OCI-LY3 (cell line): ENCODE results near the gene MGAT4C.

ENCODE experiments used
- EZH2phosphoT487 ChIP-seq: fragments of 200-600 bp; shearing (Covaris generic); IDR thresholded peaks from 2 replicates; pipeline ENCODE4 v1.6.1; 2018; ENCODE audit warnings: antibody characterized with exemption, mixed run types, low read depth
- TF ChIP-seq, protein P1 (sequence below): fragments of 200-600, 300-600 bp; sonication (generic); IDR thresholded peaks from 2 replicates; pipeline ENCODE4 v1.5.1; 2014; ENCODE audit warnings: antibody characterized with exemption, low read length, low read depth

DNA sequence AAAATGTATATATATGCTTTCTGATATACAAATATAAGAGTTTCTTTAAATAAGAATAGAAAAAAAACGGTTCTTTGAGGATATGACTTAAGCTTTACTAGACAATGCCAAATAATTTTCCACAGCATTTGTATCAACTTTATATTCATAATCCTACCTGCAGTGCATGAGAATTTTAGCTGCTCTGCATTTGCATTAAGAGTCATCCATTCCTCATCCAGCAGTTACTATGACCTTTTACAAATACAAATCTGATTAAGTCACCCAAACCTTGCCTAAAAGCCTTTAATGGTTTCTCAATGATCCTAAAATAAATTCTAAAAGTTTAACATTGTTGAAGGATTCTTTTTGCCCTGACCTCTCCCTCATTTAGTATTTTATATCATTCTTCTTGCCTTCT, 116.5 kb downstream of the MGAT4C start:
- TF ChIP-seq EZH2phosphoT487 = no peak
- TF ChIP-seq, protein P1, sequence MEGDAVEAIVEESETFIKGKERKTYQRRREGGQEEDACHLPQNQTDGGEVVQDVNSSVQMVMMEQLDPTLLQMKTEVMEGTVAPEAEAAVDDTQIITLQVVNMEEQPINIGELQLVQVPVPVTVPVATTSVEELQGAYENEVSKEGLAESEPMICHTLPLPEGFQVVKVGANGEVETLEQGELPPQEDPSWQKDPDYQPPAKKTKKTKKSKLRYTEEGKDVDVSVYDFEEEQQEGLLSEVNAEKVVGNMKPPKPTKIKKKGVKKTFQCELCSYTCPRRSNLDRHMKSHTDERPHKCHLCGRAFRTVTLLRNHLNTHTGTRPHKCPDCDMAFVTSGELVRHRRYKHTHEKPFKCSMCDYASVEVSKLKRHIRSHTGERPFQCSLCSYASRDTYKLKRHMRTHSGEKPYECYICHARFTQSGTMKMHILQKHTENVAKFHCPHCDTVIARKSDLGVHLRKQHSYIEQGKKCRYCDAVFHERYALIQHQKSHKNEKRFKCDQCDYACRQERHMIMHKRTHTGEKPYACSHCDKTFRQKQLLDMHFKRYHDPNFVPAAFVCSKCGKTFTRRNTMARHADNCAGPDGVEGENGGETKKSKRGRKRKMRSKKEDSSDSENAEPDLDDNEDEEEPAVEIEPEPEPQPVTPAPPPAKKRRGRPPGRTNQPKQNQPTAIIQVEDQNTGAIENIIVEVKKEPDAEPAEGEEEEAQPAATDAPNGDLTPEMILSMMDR = no peak
